Hair follicle dermal papilla cell (primary cell): Measurements from ENCODE around the gene SHISAL2A. TPM values are rescaled to one million over a fixed set of nuclear protein-coding genes. Genes with fewer than 3 reads are reported as not detected.

ENCODE experiments used
- total RNA-seq: library from RNA; depleted of rRNA; stranded (reverse); fragments of >200 nt; gene quantifications from 2 replicates; pipeline ENCODE4 v1.2.3, GENCODE V29; 2012

Gene SHISAL2A
- 0.16 TPM in 1 of 2 replicates, not detected in the other for total RNA-seq

DNA sequence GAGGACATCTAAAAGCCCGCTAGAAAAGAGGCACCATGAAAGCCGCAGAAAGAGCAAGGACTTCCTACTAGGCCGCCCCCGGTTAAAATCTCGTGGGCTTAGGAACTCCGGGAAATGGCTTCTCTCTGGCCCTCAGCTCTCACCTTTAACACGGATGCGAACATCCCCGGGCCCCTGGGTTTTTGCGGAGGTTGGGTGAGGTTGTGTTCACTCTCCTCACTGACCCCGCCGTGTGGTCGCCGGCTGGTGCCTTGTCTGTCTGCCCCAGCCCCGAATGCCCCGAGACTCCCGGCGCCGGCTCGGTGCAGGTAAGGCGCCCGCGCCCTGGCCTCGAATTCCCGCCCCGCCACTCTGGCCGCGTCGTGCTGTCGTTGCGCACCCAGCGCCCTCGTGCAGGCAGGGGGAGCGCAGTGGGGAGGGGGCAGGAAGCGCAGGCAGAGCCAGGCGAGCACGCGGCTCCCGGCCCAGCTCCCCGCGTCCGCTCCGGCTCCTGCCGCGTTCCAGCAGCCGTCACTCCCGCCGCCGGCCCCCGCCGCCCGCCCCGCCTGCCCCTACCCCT is at the start of gene SHISAL2A:
Gene SHISAL2A (plus strand): TSS at position 437 of the 559 bp plus-strand sequence. CDS start 326 bp downstream, outside the sequence.

DNA sequence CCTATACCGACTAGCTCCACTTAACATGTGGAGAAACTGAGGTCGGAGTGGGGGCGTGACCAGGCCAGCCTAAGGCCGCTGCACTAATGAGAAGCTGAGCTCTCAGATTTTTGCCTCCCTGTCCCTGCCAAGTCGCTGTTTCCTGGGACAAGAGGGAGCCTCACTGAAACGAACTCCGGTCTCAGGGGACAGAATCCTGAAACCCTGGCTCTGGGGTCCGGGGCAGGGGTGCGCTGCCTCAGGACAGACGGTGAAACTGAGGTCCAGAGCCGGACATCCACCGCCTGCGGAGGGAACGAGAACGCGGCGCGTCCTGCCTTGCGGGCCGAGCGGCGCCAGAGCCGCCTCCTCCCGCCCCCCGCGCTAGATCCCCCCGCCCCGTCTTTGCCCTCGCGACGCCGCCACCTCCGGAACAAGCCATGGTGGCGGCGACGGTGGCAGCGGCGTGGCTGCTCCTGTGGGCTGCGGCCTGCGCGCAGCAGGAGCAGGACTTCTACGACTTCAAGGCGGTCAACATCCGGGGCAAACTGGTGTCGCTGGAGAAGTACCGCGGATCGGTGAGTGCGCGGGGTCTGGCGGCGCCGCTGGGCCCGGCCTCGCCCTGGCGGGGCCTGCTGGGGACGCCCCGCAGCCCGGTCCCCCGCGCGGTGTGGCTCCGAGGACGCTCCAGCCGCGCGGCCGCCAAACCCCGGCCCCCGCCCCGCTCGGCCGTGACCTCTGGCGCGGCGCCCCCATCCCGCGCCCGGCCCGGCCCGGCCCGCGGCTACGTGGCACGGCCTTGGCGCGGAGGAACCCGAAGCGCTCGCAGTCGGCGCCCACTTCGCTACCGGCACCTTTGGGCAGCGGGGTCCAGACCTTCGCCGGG is 30.7 kb upstream of the SHISAL2A start, which contains the start of gene GPX7:
Gene GPX7 (plus strand): TSS at position 381 of the 865 bp plus-strand sequence. CDS start 39 bp downstream, at position 420.

DNA sequence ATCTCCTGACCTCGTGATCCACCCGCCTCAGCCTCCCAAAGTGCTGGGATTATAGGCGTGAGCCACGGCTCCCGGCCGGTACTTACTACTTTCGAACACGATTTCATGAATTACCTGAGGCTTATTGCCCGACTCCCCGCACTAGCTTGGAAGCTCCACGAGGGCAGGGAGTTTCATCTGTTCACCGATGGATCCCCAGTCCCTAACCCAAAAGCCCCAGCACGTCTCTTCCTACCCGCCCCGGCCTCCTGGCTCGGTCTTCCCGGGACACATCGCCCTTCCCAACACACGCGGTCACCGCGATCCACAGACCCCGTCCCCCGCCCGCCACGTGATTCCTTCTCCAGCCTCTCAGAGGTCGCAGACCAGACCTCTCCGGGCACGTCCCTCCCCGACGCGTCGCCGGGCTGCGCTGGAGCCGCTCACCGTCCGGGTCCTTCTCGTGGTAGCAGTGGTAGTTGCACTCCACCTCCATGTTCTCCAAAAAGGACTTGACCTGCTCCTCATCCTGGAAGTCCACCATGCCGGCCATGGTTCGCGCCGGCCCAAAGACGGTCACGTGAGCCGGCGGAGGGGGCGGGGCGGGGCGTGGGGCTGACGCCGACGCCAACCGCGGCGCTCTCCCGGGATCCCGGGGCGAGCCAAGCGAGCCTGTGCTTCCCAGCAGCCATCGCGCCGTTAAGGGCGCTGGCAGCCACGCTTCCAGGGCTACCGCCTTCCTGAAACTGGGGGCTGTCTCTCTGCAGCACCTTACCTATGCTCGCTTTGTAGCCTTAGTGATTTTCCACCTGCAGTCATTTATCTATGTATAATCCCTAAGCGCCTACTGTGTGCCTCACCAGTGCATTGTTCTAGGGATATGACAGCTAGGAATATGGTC is 65.1 kb downstream of the SHISAL2A start, which contains the start of gene COA7:
Gene COA7 (minus strand): TSS at position 553 of the 880 bp plus-strand sequence. CDS start 21 bp downstream, at position 532.

Other genes starting within 250 kb of the SHISAL2A start
- 0.81 and 0.97 TPM in 2 replicates for gene ORC1, start 228.7 kb upstream of the SHISAL2A start, total RNA-seq
- gene PRPF38A, start 228.6 kb upstream of the SHISAL2A start, total RNA-seq: 7.9 and 11.7 TPM in 2 replicates
- gene TUT4, start 80.1 kb upstream of the SHISAL2A start, total RNA-seq: 32.1 and 44.9 TPM in 2 replicates
- gene GPX7, start 30.8 kb upstream of the SHISAL2A start, total RNA-seq: 66.4 and 94.1 TPM in 2 replicates
- gene COA7, start 65.2 kb downstream of the SHISAL2A start, total RNA-seq: 17.6 and 19.5 TPM in 2 replicates
- 66.4 and 83.2 TPM in 2 replicates for gene ZYG11B, start 93.3 kb downstream of the SHISAL2A start, total RNA-seq
- 1.8 and 2.1 TPM in 2 replicates for gene ZYG11A, start 209.6 kb downstream of the SHISAL2A start, total RNA-seq